Heart left ventricle (tissue), 13 donors: ENCODE data around the gene ZNF516.

Experiments
- POLR2A ChIP-seq, 2 donors: fragments of 450-650 bp; IDR thresholded peaks; one replicate each; pipeline ENCODE4 v1.6.1; 2017; ENCODE audit warnings: antibody characterized with exemption in 2 of 2, mild to moderate bottlenecking in 2 of 2, moderate library complexity in 2 of 2
- TF ChIP-seq, protein P1 (sequence below), 12 donors: fragments of 200-600 bp; sonication (generic) in 4 of 12; IDR thresholded peaks; one replicate each; pipeline versions ENCODE4 v1.5.0 to v1.8.0; 2018 to 2022; ENCODE audit warnings: antibody characterized with exemption in 12 of 12, mild to moderate bottlenecking in 5 of 12
- donor health status: ischemic (EF 13 %, LVEDD 7.1; RV severe dilation, severe dysfunction).
- donor health status: DM: no; HTN: yes; CAD: no.
- donor health status: DM: no; HTN: no; CAD: no.
- donor health status: ischemic (EF 25% LVEDD 6.9; RV normal size, moderate dysfunction).
- donor health status: ischemic (EF 25% LVEDD 5.7; RV mildly dilated, moderate dysfunction).
- donor health status: ischemic (EF 35%, LVEDD 5.7; RV mildly dilated, moderate dysfunction).
- donor health status: nonischemic (EF 11% LVEDD 7.7; RV severe dilation, severe dysfunction).
- donor health status: DM: yes; HTN: yes; CAD: no.
- donor health status: PGD.
- donor health status: ischemic (EF 29% LVEDD 5.4; RV normal size, mild dysfunction).
- donor health status: nonischemic (EF 23%, LVEDD 6.1; RV moderate dilation, normal function).

DNA sequence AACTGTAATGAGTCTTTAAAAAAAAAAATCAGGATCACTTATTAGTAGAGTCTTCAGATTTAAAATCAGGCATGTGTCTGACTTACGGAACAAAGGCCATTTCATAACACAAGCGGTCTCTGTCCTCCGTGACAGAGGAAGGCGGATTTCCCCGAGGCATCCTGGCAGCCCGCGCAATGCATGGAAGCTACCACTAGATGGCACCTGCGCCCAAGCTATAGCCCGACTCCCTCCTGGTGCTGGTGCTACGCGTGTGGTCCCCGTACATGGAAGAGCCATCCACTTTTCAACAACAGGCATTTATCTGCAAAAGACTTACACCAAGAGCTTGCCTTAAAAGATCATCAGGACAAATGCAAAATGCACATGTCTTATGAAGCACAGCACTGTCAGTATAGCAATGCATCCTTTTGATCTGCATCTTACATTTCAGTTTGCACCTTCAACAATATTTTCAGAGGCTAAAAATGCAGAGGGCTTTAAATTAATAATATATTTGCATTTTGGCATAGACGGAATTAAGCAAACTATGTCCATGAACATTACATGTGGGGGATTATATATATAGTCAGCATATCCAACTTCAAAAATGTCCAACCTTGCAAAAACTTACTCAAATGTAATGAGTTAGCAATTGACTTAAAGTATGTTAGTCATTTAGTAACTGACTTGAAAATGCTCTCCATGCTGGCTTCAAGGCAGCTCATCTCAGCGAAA is 96.0 kb downstream of the ZNF516 start:
- TF ChIP-seq, protein P1, sequence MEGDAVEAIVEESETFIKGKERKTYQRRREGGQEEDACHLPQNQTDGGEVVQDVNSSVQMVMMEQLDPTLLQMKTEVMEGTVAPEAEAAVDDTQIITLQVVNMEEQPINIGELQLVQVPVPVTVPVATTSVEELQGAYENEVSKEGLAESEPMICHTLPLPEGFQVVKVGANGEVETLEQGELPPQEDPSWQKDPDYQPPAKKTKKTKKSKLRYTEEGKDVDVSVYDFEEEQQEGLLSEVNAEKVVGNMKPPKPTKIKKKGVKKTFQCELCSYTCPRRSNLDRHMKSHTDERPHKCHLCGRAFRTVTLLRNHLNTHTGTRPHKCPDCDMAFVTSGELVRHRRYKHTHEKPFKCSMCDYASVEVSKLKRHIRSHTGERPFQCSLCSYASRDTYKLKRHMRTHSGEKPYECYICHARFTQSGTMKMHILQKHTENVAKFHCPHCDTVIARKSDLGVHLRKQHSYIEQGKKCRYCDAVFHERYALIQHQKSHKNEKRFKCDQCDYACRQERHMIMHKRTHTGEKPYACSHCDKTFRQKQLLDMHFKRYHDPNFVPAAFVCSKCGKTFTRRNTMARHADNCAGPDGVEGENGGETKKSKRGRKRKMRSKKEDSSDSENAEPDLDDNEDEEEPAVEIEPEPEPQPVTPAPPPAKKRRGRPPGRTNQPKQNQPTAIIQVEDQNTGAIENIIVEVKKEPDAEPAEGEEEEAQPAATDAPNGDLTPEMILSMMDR (IDR thresholded peaks at IDR 0.05), result peak; percentile 90 to 99 (median 93)
- TF ChIP-seq POLR2A (IDR thresholded peaks at IDR 0.05), result no peak
